K562 (cell line): ENCODE results near the gene RNLS. TPM values are rescaled to one million over a fixed set of nuclear protein-coding genes. Genes with fewer than 3 reads are reported as not detected.

Experiments used
- ATAC-seq: fragments of 200-7000 bp; cut with Tn5 transposase; 3 replicates; pipeline ENCODE4 v1.9.1; 2020; ENCODE audit warnings: moderate library complexity
- BruUV-seq: library from RNA; stranded (reverse); fragments of 400-500 nt; replicated peaks from 2 replicates; lab custom pipeline; 2021; lab: Mats Ljungman, UMichigan
- CTCF ChIA-PET: fragments of 300-600 bp; formaldehyde crosslinking; extraction: SDS; loops from one replicate; lab custom pipeline; 2021; ENCODE audit warnings: low intra/inter-chr PET ratio; lab: Yijun Ruan, JAX
- POLR2A ChIA-PET: fragments of 300-600, 350-650 bp; sonication (Branson Sonifier 250); formaldehyde crosslinking; extraction: SDS; loops from one replicate; lab custom pipeline; 2021; ENCODE audit warnings: antibody characterized with exemption, inconsistent platforms; lab: Yijun Ruan, JAX
- DNase-seq, 4 experiments: peaks; one replicate each; pipeline versions ENCODE4 v3.0.0 to v3.0.0-alpha.2; 2011 to 2018; ENCODE audit warnings: low spot score in 3 of 4, mixed read lengths in 3 of 4; ENCODE audit errors: extremely low read depth in 1 of 4
- FAIRE-seq: peaks from 2 replicates; lab custom pipeline; 2011; peaks lifted over from hg19 to GRCh38; lab: Jason Lieb, UNC
- H2AFZ ChIP-seq: 2 replicates; pipeline ENCODE4 v1.6.0; 2011; ENCODE audit warnings: low read depth, low read length, control low read depth, inconsistent platforms
- H3K27ac ChIP-seq: fragments of 200-600 bp; 3 replicates; pipeline ENCODE4 v1.8.0; 2011; ENCODE audit warnings: low read depth, mild to moderate bottlenecking, control low read depth, inconsistent platforms, low read length, moderate library complexity, mixed read lengths; ENCODE audit errors: extremely low read depth
- H3K27me3 ChIP-seq, 2 experiments: fragments of 300-600 bp in 1 of 2; 2 replicates in 1 of 2; 3 replicates in 1 of 2; pipeline versions ENCODE4 v1.6.0 to v1.8.0; 2011; ENCODE audit warnings: inconsistent platforms in 2 of 2, low read length in 2 of 2, mild to moderate bottlenecking in 1 of 2, mixed read lengths in 1 of 2, moderate library complexity in 1 of 2; ENCODE audit not compliant: control insufficient read depth in 2 of 2, insufficient read depth in 2 of 2
- H3K36me3 ChIP-seq: fragments of 300-600 bp; 3 replicates; pipeline ENCODE4 v1.8.0; 2011; ENCODE audit warnings: mild to moderate bottlenecking, low read length, inconsistent platforms; ENCODE audit not compliant: control insufficient read depth, insufficient read depth
- H3K4me1 ChIP-seq, 2 experiments: fragments of 200-600 bp in 1 of 2; replicated peaks in 1 of 2; 2 replicates in 1 of 2; 3 replicates in 1 of 2; pipeline versions ENCODE4 v1.5.1 to v1.8.0; 2011; ENCODE audit warnings: inconsistent platforms in 2 of 2, low read length in 2 of 2, mild to moderate bottlenecking in 1 of 2, mixed read lengths in 1 of 2, moderate library complexity in 1 of 2; ENCODE audit not compliant: control insufficient read depth in 2 of 2, insufficient read depth in 2 of 2
- H3K4me2 ChIP-seq: 2 replicates; pipeline ENCODE4 v1.6.1; 2011; ENCODE audit warnings: low read length, control low read depth, inconsistent platforms, mixed read lengths; ENCODE audit not compliant: insufficient read depth
- H3K4me3 ChIP-seq: fragments of 200-600 bp; sonication (generic), shearing (Covaris generic); 2 replicates; pipeline ENCODE4 v1.5.1; 2016; ENCODE audit warnings: control low read depth, inconsistent platforms
- H3K79me2 ChIP-seq: fragments of 200-600 bp; 3 replicates; pipeline ENCODE4 v1.8.0; 2011; ENCODE audit warnings: low read length, inconsistent platforms; ENCODE audit not compliant: control insufficient read depth, insufficient read depth
- H3K9ac ChIP-seq, 2 experiments: 2 replicates each; pipeline versions ENCODE4 v1.6.0 to v1.6.1; 2011; ENCODE audit warnings: low read depth in 2 of 2, low read length in 2 of 2, control low read depth in 1 of 2, inconsistent platforms in 1 of 2, mild to moderate bottlenecking in 1 of 2, mixed read lengths in 1 of 2; ENCODE audit not compliant: insufficient read depth in 1 of 2
- H3K9me1 ChIP-seq: one replicate; pipeline ENCODE4 v1.6.0; 2011; ENCODE audit warnings: inconsistent platforms, mild to moderate bottlenecking, low read length, moderate library complexity; ENCODE audit not compliant: control insufficient read depth, insufficient read depth
- H3K9me3 ChIP-seq: replicated peaks from 2 replicates; pipeline ENCODE4 v1.5.1; 2011; ENCODE audit warnings: low read depth, low read length, inconsistent platforms; ENCODE audit not compliant: control insufficient read depth, insufficient read depth
- H4K20me1 ChIP-seq: replicated peaks from 2 replicates; pipeline ENCODE4 v1.6.1; 2011; ENCODE audit warnings: low read length, inconsistent platforms, mixed read lengths; ENCODE audit not compliant: control insufficient read depth, insufficient read depth
- ARID2 ChIP-seq: fragments of 450-650 bp; IDR thresholded peaks from 2 replicates; pipeline ENCODE4 v1.6.1; 2017; ENCODE audit warnings: antibody characterized with exemption, mild to moderate bottlenecking
- CTCF ChIP-seq, 3 experiments: IDR thresholded peaks in 2 of 3; conservative IDR thresholded peaks in 1 of 3; 2 replicates each; pipeline ENCODE4 v1.5.1; 2011 to 2012; ENCODE audit warnings: low read length in 3 of 3, mild to moderate bottlenecking in 3 of 3, control low read depth in 2 of 3, improper control_type of control experiment in 1 of 3, inconsistent platforms in 1 of 3, low read depth in 1 of 3, mixed read lengths in 1 of 3, moderate library complexity in 1 of 3; ENCODE audit not compliant: insufficient read depth in 2 of 3
- RAD21 ChIP-seq, 2 experiments: fragments of 250-450 bp in 1 of 2; fragments of 450-650 bp in 1 of 2; sonication (Bioruptor Pico) in 1 of 2; formaldehyde crosslinking in 1 of 2; IDR thresholded peaks in 1 of 2; conservative IDR thresholded peaks in 1 of 2; 2 replicates each; pipeline versions ENCODE4 v1.4.0 to v1.8.0; 2020 to 2022; ENCODE audit warnings: mild to moderate bottlenecking in 2 of 2, moderate library complexity in 1 of 2
- SRSF1 ChIP-seq: fragments of 200-400 bp; formaldehyde crosslinking; IDR thresholded peaks from 2 replicates; pipeline ENCODE4 v1.6.1; 2017; ENCODE audit warnings: mild to moderate bottlenecking, low read depth, low read length, moderate library complexity
- ZNF212 ChIP-seq: fragments of 450-650 bp; formaldehyde crosslinking; IDR thresholded peaks from 2 replicates; pipeline ENCODE4 v1.4.0; 2020; ENCODE audit warnings: mild to moderate bottlenecking
- WGBS: fragments of 100-300 bp; shearing (Covaris generic); methylation state at CpG from one replicate; pipeline ENCODE4 v1.1.6; 2016; ENCODE audit warnings: low coverage, mixed read lengths; ENCODE audit not compliant: insufficient coverage; ENCODE audit errors: missing lambda C conversion rate; 5-methylcytosine and 5-hydroxymethylcytosine counted together
- in situ Hi-C: fragments of 300-500 bp; cut with MboI; formaldehyde crosslinking; loops from 4 replicates; pipeline ENCODE4 v1.15.0; 2018; ENCODE audit warnings: inconsistent platforms, mixed read lengths
- intact Hi-C: fragments of 100-400 bp; cut with micrococcal nuclease; formaldehyde crosslinking; loops from 2 replicates; pipeline ENCODE4 v1.14.2; 2022
- polyA plus RNA-seq, 8 experiments: library from polyadenylated mRNA; depleted of rRNA in 4 of 8; stranded (reverse) in 5 of 8; unstranded in 3 of 8; fragments of >200 nt; fragmentation: Nextera tagmentation in 2 of 8; fragmentation: Illumina TruSeq in 1 of 8; extraction: Ambion mirVana in 2 of 8; extraction: Trizol in 1 of 8; gene quantifications; 2 replicates each; pipeline versions ENCODE4 v1.2.1 to v1.2.3, GENCODE V29; 2011 to 2014; ENCODE audit warnings: inconsistent platforms in 1 of 8, missing spikeins in 1 of 8
- total RNA-seq, 7 experiments: library from RNA; depleted of rRNA in 6 of 7; stranded (reverse); fragments of >200 nt in 6 of 7; fragmentation: Illumina TruSeq in 2 of 7; extraction: Trizol in 2 of 7; gene quantifications; 2 replicates each; pipeline versions ENCODE4 v1.2.1 to v1.2.3, GENCODE V29; 2011 to 2021; ENCODE audit warnings: low replicate concordance in 1 of 7
- TF ChIP-seq, protein P1 (sequence below): fragments of 450-650 bp; formaldehyde crosslinking; IDR thresholded peaks from 2 replicates; pipeline ENCODE4 v1.4.0; 2020; ENCODE audit warnings: mild to moderate bottlenecking, moderate library complexity

The RNLS gene
- total and polyA plus RNA-seq, 9 of the 15 experiments (the other 6 are each of a cell fraction or from before 2014, with no cell fraction given): 0.14 to 0.72 (median 0.41) TPM; not detected in 3

GRCh38 chr10:88555190-88555908, 27.8 kb downstream of the RNLS start (continued):
- TF ChIP-seq ARID2 (no peak), SRSF1 (no peak)

DNA sequence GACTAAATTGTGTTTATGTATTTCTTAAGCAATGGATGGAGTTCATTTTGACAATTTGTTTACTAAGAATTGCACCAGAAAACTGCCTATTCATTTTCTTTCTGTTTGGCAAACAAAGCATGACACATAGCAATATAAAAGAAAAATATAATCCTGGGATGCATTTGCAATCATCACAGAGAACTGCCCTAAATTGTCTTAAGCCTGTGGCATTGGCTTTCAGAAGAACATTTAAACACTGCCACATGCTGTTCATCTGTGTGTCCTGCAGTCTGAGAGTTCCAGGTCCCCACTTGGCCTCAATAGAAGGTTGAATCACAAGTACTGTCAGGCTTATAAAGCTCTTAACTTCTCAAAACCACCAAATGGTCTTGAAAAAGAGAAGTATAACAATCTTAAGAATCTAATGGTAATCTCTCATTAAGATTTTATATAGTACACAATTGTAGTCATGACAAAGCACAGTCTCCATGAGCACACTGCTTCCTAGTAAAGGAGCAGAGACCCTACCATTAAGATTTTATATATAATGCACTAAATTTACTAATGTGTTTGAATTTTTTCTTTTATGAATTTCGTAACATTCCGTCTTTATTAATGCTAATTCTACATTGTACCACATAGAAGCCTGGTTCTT, 29.9 kb downstream of the RNLS start:
- Histone ChIP-seq H3K9ac (no peak overlapping the region), H3K9me1 (no peaks in the 10 kb centered on the region), H3K79me2 (no peaks in the 10 kb centered on the region), H3K36me3 (no peaks in the 10 kb centered on the region), H2AFZ (no peak overlapping the region), H4K20me1 (no peaks in the 10 kb centered on the region), H3K4me3 (no peak overlapping the region), H3K9me3 (no peaks in the 10 kb centered on the region), H3K4me2 (no peak overlapping the region), H3K27me3 (no peaks in the 10 kb centered on the region), H3K27ac (no peak overlapping the region), H3K4me1 (no peaks in the 10 kb centered on the region)
- ChIA-PET CTCF (no interaction called here), POLR2A (no interaction called here)
- BruUV-seq: no TSS peak
- 0% methylated on average over 2 of the region's 2 CpGs for WGBS
- in situ Hi-C loops: no loop called here
- FAIRE-seq (no peak), ATAC-seq (peak; percentile 29; the same call in 1 of the 3 replicates), DNase-seq (peak; percentile 3 to 9 (median 4))
- TF ChIP-seq RAD21 (CRISPR knock-in tag; conservative IDR thresholded peaks at IDR 0.05 in 1 of 2, IDR thresholded peaks at IDR 0.05 in 1 of 2) (peak; percentile 69 to 70), ZNF212 (CRISPR knock-in tag) (no peak), CTCF (IDR thresholded peaks at IDR 0.05 in 2 of 3, conservative IDR thresholded peaks at IDR 0.05 in 1 of 3; ENCODE audit: insufficient read depth in 2 of 3, low read depth in 1 of 3, low read length in 3 of 3) (peak in 1 of 3 experiments; percentile 29; a peak in 1 of 6 replicates)
- TF ChIP-seq, protein P1, sequence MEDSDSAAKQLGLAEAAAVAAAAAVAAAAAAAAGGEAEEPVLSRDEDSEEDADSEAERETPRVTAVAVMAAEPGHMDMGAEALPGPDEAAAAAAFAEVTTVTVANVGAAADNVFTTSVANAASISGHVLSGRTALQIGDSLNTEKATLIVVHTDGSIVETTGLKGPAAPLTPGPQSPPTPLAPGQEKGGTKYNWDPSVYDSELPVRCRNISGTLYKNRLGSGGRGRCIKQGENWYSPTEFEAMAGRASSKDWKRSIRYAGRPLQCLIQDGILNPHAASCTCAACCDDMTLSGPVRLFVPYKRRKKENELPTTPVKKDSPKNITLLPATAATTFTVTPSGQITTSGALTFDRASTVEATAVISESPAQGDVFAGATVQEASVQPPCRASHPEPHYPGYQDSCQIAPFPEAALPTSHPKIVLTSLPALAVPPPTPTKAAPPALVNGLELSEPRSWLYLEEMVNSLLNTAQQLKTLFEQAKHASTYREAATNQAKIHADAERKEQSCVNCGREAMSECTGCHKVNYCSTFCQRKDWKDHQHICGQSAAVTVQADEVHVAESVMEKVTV (CRISPR knock-in tag): peak; percentile 34; the same call in 1 of the 2 replicates
- intact Hi-C loops: loop anchor here (2.0 kb wide), 1 partner anchor 702 kb away; no protein-coding TSS in a partner anchor
